B cell (primary cell): ENCODE results near the gene TPH1. TPM values are rescaled to one million over a fixed set of nuclear protein-coding genes. Genes with fewer than 3 reads are reported as not detected.

Experiments
- ATAC-seq: fragments of 200-7000 bp; cut with Tn5 transposase; one replicate; pipeline ENCODE4 v1.10.0; 2021; ENCODE audit warnings: low read depth, mild to moderate bottlenecking, moderate number of reproducible peaks, moderate library complexity
- CTCF ChIA-PET: fragments of 350-600 bp; sonication (Branson Sonifier 250); formaldehyde crosslinking; loops from one replicate; lab custom pipeline; 2021; ENCODE audit warnings: antibody characterized with exemption, inconsistent platforms; lab: Charles Lee
- POLR2A ChIA-PET: fragments of 350-600 bp; sonication (Branson Sonifier 250); formaldehyde crosslinking; loops from one replicate; lab custom pipeline; 2021; ENCODE audit warnings: antibody characterized with exemption; lab: Charles Lee
- DNase-seq: peaks from one replicate; pipeline ENCODE4 v3.0.0; 2013
- H2AFZ ChIP-seq: 2 replicates; pipeline ENCODE4 v1.6.1; 2012; ENCODE audit warnings: mild to moderate bottlenecking, low read depth, low read length; ENCODE audit not compliant: insufficient read depth, poor library complexity, severe bottlenecking
- H3K27ac ChIP-seq, 2 donors: 1 replicate in 1 of 2; 2 replicates in 1 of 2; pipeline ENCODE4 v1.5.1; 2012 to 2013; ENCODE audit warnings: low read length in 2 of 2, mild to moderate bottlenecking in 2 of 2, moderate library complexity in 1 of 2
- H3K27me3 ChIP-seq, 4 experiments: fragments of 200-600 bp in 1 of 4; sonication (generic) in 1 of 4; replicated peaks in 1 of 4; 1 replicate in 2 of 4; 2 replicates in 2 of 4; pipeline versions ENCODE4 v1.6.1 to v1.7.0; 2013 to 2016; ENCODE audit warnings: low read length in 3 of 4, mild to moderate bottlenecking in 2 of 4, mixed read lengths in 1 of 4, moderate library complexity in 1 of 4; ENCODE audit not compliant: insufficient read depth in 4 of 4, control insufficient read depth in 3 of 4; ENCODE audit errors: control extremely low read depth in 1 of 4
- H3K36me3 ChIP-seq, 2 experiments: replicated peaks in 1 of 2; 1 replicate in 1 of 2; 2 replicates in 1 of 2; pipeline versions ENCODE4 v1.6.1 to v1.7.1; 2013; ENCODE audit warnings: low read length in 1 of 2; ENCODE audit not compliant: insufficient read depth in 2 of 2, control insufficient read depth in 1 of 2; ENCODE audit errors: control extremely low read depth in 1 of 2, extremely low read depth in 1 of 2
- H3K4me1 ChIP-seq, 2 donors: fragments of 200-600 bp in 1 of 2; sonication (generic) in 1 of 2; 1 replicate in 1 of 2; 2 replicates in 1 of 2; pipeline versions ENCODE4 v1.5.1 to v1.6.1; 2013 to 2017; ENCODE audit warnings: low read length in 2 of 2; ENCODE audit not compliant: control insufficient read depth in 2 of 2, insufficient read depth in 2 of 2
- H3K4me2 ChIP-seq: replicated peaks from 2 replicates; pipeline ENCODE3; 2012; ENCODE audit warnings: mild to moderate bottlenecking, low read depth, low read length; ENCODE audit not compliant: poor library complexity, severe bottlenecking
- H3K4me3 ChIP-seq, 5 experiments: fragments of 200-600 bp in 1 of 5; sonication (generic) in 1 of 5; 1 replicate in 3 of 5; 2 replicates in 2 of 5; pipeline versions ENCODE4 v1.5.1 to v1.7.0; 2011 to 2016; ENCODE audit warnings: low read length in 4 of 5, mild to moderate bottlenecking in 4 of 5, low read depth in 2 of 5, control low read depth in 1 of 5, moderate library complexity in 1 of 5; ENCODE audit not compliant: insufficient read depth in 1 of 5; ENCODE audit errors: control extremely low read depth in 1 of 5, extremely low read depth in 1 of 5
- H3K79me2 ChIP-seq: fragments of 200-600 bp; sonication (generic); one replicate; pipeline ENCODE4 v1.6.0; 2016; ENCODE audit warnings: low read length; ENCODE audit not compliant: control insufficient read depth, insufficient read depth
- H3K9ac ChIP-seq: fragments of 200-600 bp; sonication (generic); 2 replicates; pipeline ENCODE4 v1.6.1; 2017; ENCODE audit warnings: mild to moderate bottlenecking, low read length, moderate library complexity
- H3K9me3 ChIP-seq, 3 donors: one replicate each; pipeline versions ENCODE4 v1.6.1 to v1.7.1; 2013; ENCODE audit warnings: low read length in 2 of 3; ENCODE audit not compliant: control insufficient read depth in 2 of 3, insufficient read depth in 1 of 3; ENCODE audit errors: control extremely low read depth in 1 of 3
- H4K20me1 ChIP-seq: 2 replicates; pipeline ENCODE4 v1.6.0; 2012; ENCODE audit warnings: mild to moderate bottlenecking, low read length; ENCODE audit not compliant: insufficient read depth, control insufficient read depth, poor library complexity, severe bottlenecking
- H3K27ac Mint-ChIP-seq: one replicate; pipeline ENCODE4 v1.8.0; 2021; ENCODE audit warnings: mixed read lengths
- H3K27me3 Mint-ChIP-seq: one replicate; pipeline ENCODE4 v1.8.0; 2021; ENCODE audit warnings: mixed read lengths
- H3K4me1 Mint-ChIP-seq: one replicate; pipeline ENCODE4 v1.8.0; 2021; ENCODE audit warnings: mixed read lengths
- H3K4me3 Mint-ChIP-seq: one replicate; pipeline ENCODE4 v1.8.0; 2021; ENCODE audit warnings: mixed read lengths
- H3K9me3 Mint-ChIP-seq: one replicate; pipeline ENCODE4 v1.8.0; 2022; ENCODE audit warnings: mixed read lengths; ENCODE audit not compliant: insufficient read depth
- EZH2 ChIP-seq: IDR thresholded peaks from 2 replicates; pipeline ENCODE4 v1.6.1; 2012; ENCODE audit warnings: borderline replicate concordance, low read depth, mild to moderate bottlenecking, moderate library complexity, low read length; ENCODE audit not compliant: insufficient read depth, poor library complexity, severe bottlenecking
- WGBS: methylation state at CpG from one replicate; pipeline ENCODE4 v1.1.5; 2013; ENCODE audit warnings: missing lambda C conversion rate; ENCODE audit not compliant: insufficient coverage; 5-methylcytosine and 5-hydroxymethylcytosine counted together
- intact Hi-C: fragments of 100-400 bp; cut with micrococcal nuclease; formaldehyde crosslinking; loops from one replicate; pipeline ENCODE4 v1.10.0; 2022
- polyA plus RNA-seq: library from polyadenylated mRNA; depleted of rRNA; stranded (reverse); fragments of >200 nt; gene quantifications from 2 replicates; pipeline ENCODE4 v1.2.3, GENCODE V29; 2012
- total RNA-seq, 2 donors: library from RNA; stranded (reverse); fragments of 120-200 nt in 1 of 2; gene quantifications; 1 replicate in 1 of 2; 2 replicates in 1 of 2; pipeline versions ENCODE4 v1.2.3 to v1.2.4, GENCODE V29; 2013 to 2022
- TF ChIP-seq, protein P1 (sequence below): fragments of 200-600 bp; IDR thresholded peaks from one replicate; pipeline ENCODE4 v1.8.0; 2022; ENCODE audit warnings: antibody characterized with exemption, mild to moderate bottlenecking

The TPH1 gene
- total and polyA plus RNA-seq, 2 donors (not counting 1 experiment from before 2014, with no cell fraction given), result 0.51 to 2.8 TPM

DNA sequence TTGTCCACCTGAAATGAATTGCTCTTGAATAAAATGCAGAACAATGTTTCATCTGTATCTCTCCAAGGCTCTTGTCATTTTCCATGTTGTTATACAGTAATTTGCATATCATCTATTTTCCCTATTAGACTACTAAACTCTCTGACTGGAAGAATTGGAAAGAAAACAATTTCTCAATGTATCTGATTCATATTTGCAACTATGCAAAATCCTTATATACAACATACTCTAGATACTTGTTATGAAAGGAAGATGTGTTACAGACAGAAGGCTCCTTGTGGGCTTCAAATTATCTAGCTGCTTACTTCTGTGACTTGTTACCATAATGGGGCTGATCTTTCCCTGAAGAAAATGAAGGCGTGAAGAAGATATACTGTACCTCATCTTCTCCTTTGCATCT is 23.6 kb downstream of the TPH1 start:
- ChIA-PET POLR2A (no interaction called here), CTCF (no interaction called here)
- ATAC-seq (no peak), DNase-seq (no peak)
- Histone ChIP-seq H3K27me3 (no peaks in the 10 kb centered on the region), H3K4me2 (no peak overlapping the region), H3K79me2 (no peaks in the 10 kb centered on the region), H3K9me3 (no peaks in the 10 kb centered on the region), H3K36me3 (no peaks in the 10 kb centered on the region), H3K27ac (no peak overlapping the region), H3K4me1 (no peaks in the 10 kb centered on the region), H3K4me3 (no peak overlapping the region), H4K20me1 (no peaks in the 10 kb centered on the region), H3K9ac (no peak overlapping the region), H2AFZ (no peak overlapping the region)
- H3K27ac Mint-ChIP-seq, result no peak overlapping the region
- H3K4me3 Mint-ChIP-seq, result no peak overlapping the region
- H3K9me3 Mint-ChIP-seq, result no peaks in the 10 kb centered on the region
- no CpG with 5 or more reads among the region's 1 CpG for WGBS
- H3K4me1 Mint-ChIP-seq, result no peaks in the 10 kb centered on the region
- TF ChIP-seq, protein P1, sequence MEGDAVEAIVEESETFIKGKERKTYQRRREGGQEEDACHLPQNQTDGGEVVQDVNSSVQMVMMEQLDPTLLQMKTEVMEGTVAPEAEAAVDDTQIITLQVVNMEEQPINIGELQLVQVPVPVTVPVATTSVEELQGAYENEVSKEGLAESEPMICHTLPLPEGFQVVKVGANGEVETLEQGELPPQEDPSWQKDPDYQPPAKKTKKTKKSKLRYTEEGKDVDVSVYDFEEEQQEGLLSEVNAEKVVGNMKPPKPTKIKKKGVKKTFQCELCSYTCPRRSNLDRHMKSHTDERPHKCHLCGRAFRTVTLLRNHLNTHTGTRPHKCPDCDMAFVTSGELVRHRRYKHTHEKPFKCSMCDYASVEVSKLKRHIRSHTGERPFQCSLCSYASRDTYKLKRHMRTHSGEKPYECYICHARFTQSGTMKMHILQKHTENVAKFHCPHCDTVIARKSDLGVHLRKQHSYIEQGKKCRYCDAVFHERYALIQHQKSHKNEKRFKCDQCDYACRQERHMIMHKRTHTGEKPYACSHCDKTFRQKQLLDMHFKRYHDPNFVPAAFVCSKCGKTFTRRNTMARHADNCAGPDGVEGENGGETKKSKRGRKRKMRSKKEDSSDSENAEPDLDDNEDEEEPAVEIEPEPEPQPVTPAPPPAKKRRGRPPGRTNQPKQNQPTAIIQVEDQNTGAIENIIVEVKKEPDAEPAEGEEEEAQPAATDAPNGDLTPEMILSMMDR, result no peak
- TF ChIP-seq EZH2, result no peak
- intact Hi-C loops, result no loop called here
- H3K27me3 Mint-ChIP-seq, result no peaks in the 10 kb centered on the region

DNA sequence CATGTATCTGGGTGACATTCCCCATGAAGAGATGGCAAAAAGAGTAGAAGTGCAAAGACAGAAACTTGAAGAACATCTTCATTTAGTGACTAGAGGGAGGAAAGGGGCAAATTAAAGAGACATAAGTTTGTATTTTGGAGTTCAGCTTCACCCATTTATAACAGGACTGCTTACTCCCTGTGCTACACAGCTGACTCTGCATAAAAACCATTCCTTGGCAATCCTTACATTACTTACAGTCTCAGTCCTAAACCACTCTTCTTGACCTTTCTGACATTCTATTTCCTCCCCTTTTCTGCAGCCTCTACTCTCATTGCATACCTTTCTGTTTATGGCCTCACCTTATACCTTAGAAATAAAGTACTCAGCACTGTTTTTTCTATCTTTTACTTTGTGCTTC is 26.4 kb downstream of the TPH1 start:
- Histone ChIP-seq H4K20me1 (no peaks in the 10 kb centered on the region), H3K9me3 (no peaks in the 10 kb centered on the region), H3K9ac (no peak overlapping the region), H3K79me2 (no peaks in the 10 kb centered on the region), H3K4me3 (no peak overlapping the region), H3K4me2 (no peak overlapping the region), H3K36me3 (no peaks in the 10 kb centered on the region), H3K27ac (no peak overlapping the region), H3K4me1 (peaks cover 0 to under 1% of the 10 kb centered on the region in 2 donors), H2AFZ (no peak overlapping the region), H3K27me3 (no peaks in the 10 kb centered on the region)
- TF ChIP-seq, protein P1, result no peak
- no peak for TF ChIP-seq EZH2
- Mint-ChIP-seq H3K27ac (no peak overlapping the region), H3K9me3 (no peaks in the 10 kb centered on the region), H3K4me3 (no peak overlapping the region), H3K4me1 (no peaks in the 10 kb centered on the region), H3K27me3 (no peaks in the 10 kb centered on the region)
- CTCF ChIA-PET, result no interaction called here
- intact Hi-C loops, result loop anchor here (10.0 kb wide), 1 partner anchor 635 kb away; the partner anchor contains the start of gene KCNJ11
- POLR2A ChIA-PET, result no interaction called here
- DNase-seq, result no peak
- ATAC-seq, result no peak
